CD4-positive, alpha-beta T cell treated with Interleukin-2 at 100 ng/mL for 4 hours (primary cell): ENCODE measurements around the gene CHST13.

Experiments used
- DNase-seq: peaks from one replicate; pipeline ENCODE4 v3.0.0-alpha.2; 2020; ENCODE audit warnings: low spot score

The CHST13 gene

GRCh38 chr3:126541628-126542339, 17.8 kb downstream of the CHST13 start:
- DNase-seq = no peak

GRCh38 chr3:126542340-126543241, 18.6 kb downstream of the CHST13 start:
- DNase-seq = no peak

- DNase-seq = no peak
Observed at GRCh38 chr3:126543457-126544061, 19.6 kb downstream of the CHST13 start.

- no peak for DNase-seq
Observed at GRCh38 chr3:126544596-126545281, 20.8 kb downstream of the CHST13 start.

GRCh38 chr3:126545544-126545943, 21.6 kb downstream of the CHST13 start:
- no peak for DNase-seq

GRCh38 chr3:126546013-126546412, 22.1 kb downstream of the CHST13 start:
- no peak for DNase-seq

- no peak for DNase-seq
Observed at GRCh38 chr3:126546549-126547239, 22.7 kb downstream of the CHST13 start.

GRCh38 chr3:126547721-126548120, 23.8 kb downstream of the CHST13 start:
- no peak for DNase-seq

GRCh38 chr3:126548556-126549466, 24.9 kb downstream of the CHST13 start:
- DNase-seq = no peak

- no peak for DNase-seq
Observed at GRCh38 chr3:126549861-126550487, 26.0 kb downstream of the CHST13 start.

GRCh38 chr3:126550488-126551051, 26.6 kb downstream of the CHST13 start:
- no peak for DNase-seq

- no peak for DNase-seq
Observed at GRCh38 chr3:126551121-126551838, 27.3 kb downstream of the CHST13 start.

- no peak for DNase-seq
Observed at GRCh38 chr3:126551839-126552687, 28.1 kb downstream of the CHST13 start.

GRCh38 chr3:126552688-126553283, 28.8 kb downstream of the CHST13 start:
- no peak for DNase-seq

- no peak for DNase-seq
Observed at GRCh38 chr3:126553284-126554084, 29.5 kb downstream of the CHST13 start.

- DNase-seq = no peak
Observed at GRCh38 chr3:126554560-126555525, 30.9 kb downstream of the CHST13 start.
